Activated CD4-positive, CD25-positive, alpha-beta regulatory T cell (primary cell): ENCODE data around the gene PRKD2.

Experiments used
- DNase-seq, 4 experiments: peaks; one replicate each; lab custom pipeline; 2025; lab: John Stamatoyannopoulos, UW

PRKD2 gene

GRCh38 chr19:46661020-46661731 lies 55.7 kb downstream of the PRKD2 start, which contains the start of gene DACT3:
Gene DACT3 (minus strand): TSS chr19:46661182. CDS start chr19:46661064, 118 bp downstream.
- DNase-seq = peak; percentile 99 to 100 (median 100)

GRCh38 chr19:46660551-46661019 lies 56.3 kb downstream of the PRKD2 start:
- no peak for DNase-seq

- DNase-seq = no peak
These were observed 56.9 kb downstream of the PRKD2 start for GRCh38 chr19:46660008-46660517.

DNA sequence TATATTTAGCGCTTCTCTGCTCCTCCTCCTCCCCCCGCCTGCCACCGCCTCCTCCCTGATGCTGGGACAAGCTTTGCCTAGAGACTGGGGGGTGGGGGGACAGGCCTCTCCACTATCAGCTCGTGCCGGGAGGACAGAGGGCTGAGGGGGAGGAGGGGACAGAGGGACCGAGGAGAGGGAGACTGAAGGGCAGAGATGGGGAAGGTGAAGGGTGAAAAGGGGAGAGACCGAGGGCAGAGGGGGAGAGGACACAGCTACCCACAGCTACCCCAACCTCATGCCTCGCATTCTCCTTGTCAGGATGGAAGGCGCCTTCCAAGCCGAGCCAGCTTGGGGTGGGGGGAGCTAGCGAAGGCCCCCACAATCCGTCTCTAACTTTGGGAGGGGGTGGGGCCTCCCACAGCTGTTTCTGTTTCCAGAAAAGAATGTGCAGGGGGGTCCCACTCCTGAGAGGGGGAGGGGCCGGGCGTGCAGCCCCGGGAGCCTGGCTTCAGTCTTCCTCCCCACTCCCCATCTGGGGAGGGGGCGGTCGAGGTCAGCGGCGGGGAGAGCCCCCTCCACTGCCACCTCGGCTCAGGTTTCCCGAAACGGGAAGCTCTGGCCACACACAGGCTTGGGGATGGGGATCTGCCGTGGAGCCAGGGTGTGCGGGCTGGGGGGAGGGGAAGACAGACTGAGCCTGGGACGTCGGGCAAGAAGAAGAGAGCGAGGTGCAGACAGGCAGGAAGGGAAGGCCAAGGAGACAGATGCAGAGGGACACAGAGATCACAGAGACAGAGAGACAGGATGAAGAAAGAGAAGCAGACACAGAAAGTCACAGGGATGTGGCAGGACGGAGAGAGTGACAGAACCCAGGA lies 57.5 kb downstream of the PRKD2 start:
- no peak for DNase-seq

- DNase-seq = no peak
These were observed 60.4 kb downstream of the PRKD2 start for GRCh38 chr19:46656541-46656940.

- no peak for DNase-seq
These were observed 62.2 kb downstream of the PRKD2 start for GRCh38 chr19:46654621-46655152.

DNA sequence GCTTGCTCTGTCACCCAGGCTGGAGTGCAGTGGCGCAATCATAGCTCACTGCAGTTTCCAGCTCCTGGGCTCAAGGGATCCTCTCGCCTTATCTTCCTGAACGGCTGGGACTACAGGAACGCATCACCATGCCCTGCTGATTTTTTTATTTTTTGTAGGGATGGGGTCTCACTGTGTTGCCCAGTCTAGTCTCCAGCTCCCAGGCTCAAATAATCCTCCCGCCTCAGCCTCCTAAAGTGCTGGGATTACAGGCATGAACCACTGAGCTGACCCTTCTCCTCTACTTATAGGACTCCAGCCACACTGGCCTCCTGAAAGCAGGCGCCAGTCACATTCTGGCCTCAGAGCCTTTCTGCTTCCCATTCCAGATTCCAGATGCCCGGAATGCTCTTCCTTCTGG lies 66.5 kb downstream of the PRKD2 start:
- DNase-seq = no peak

DNA sequence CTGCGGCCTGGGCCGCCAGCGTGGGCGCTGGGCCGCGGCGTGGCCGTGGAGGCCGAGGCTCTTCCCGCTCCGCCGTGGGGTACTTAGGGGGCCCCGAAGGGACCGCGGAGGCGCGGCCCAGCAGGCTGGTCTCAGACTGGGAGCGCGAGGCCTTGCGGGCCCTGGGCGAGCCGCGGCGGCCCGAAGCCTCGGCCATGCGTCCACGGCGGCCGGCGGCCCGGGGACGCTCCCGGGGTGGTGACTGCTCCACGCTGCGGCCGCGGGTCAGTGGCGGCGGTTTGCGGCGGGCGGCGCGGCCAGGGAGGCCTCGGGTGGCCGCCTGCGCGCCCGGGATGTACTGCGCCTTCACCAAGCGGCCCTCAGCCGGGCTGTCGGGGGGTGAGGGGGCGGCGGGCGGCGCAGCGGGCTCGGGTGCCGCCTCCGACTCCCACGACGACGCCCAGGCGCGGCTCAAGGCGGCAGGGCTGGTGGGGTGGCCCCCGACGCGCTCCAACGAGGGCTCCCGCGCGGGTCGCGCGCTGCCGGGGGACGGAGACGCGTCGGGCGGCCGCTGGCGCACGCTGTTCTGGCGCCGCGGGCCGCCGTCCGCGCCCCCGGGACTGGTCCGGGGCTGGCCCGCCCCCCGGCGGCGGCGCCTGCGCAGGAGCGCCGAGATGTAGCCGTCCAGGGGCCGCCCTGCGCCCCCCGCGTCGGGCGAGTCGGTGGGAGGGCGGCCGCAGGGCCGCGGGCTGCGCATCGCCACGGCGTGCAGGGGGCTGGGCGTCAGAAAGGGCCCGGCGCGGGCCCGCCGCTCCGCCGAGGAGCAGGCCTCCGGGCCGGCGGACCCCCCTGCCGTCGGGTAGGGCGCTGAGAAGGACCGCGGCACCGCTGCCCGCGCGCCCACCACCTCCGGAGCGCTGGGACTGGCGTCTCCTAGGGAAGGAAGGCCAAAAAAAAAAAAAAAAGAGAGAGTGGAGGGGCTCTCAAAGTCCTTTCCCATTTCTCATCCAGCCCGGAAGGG lies 67.7 kb downstream of the PRKD2 start:
- DNase-seq = no peak

- DNase-seq = no peak
These were observed 68.6 kb downstream of the PRKD2 start for GRCh38 chr19:46648060-46648960.

DNA sequence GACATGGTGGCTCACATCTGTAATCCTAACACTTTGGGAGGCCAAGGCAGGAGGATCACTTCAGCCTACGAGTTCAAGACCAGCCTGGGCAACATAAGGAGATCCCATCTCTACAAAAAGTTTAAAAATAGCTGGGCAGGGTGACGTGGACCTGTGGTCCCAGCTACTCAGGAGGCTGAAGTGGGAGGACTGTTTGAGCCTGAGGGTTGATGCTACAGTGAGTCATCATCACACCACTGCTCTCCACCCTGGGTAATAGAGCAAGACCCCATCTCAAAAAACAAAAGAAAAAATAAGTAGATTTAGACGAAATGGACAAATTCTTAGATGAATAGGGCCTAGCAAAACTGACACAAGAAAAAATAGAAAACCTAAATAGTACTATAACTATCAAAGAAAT lies 70.5 kb downstream of the PRKD2 start:
- no peak for DNase-seq

DNA sequence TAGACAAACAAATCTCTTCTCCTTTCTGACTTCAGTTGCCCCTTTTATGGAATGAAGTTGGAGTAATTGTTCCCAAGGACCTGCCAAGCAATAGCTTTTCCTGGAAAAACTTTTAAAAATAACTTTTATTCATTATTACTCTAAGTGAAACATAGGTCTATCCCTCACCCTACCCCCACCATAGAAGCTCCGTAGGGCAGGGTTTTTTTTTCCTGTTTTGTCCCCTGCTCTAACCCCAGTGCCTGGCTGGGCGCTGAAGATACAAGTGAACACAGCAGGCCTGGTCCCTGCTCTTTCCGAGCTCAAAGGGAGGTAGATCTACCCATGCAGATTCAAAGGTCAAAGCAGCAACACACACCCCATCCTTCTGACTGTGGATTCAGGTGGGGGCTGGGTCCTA lies 72.2 kb downstream of the PRKD2 start:
- no peak for DNase-seq

- no peak for DNase-seq
These were observed 76.3 kb downstream of the PRKD2 start for GRCh38 chr19:46640656-46641055.

GRCh38 chr19:46639358-46640182 lies 77.3 kb downstream of the PRKD2 start:
- no peak for DNase-seq

- peak in 1 of 4 experiments; percentile 18 for DNase-seq
These were observed 79.7 kb downstream of the PRKD2 start for GRCh38 chr19:46637224-46637623.

- DNase-seq = no peak
These were observed 80.8 kb downstream of the PRKD2 start, which contains the start of gene GNG8 for GRCh38 chr19:46635920-46636761. Gene GNG8 (minus strand): TSS chr19:46636202. CDS start chr19:46634682, 1,520 bp downstream.

- no peak for DNase-seq
These were observed 82.2 kb downstream of the PRKD2 start for GRCh38 chr19:46634656-46635218.

GRCh38 chr19:46634045-46634655 lies 82.8 kb downstream of the PRKD2 start:
- DNase-seq = peak; percentile 87 to 95 (median 92)
